PFSK-1 (cell line): Measurements from ENCODE around the gene ATP5F1D.

Experiments
- POLR2AphosphoS5 ChIP-seq: IDR thresholded peaks from 2 replicates; pipeline ENCODE4 v1.6.1; 2012; ENCODE audit warnings: low read depth, mild to moderate bottlenecking, control low read depth, low read length, moderate library complexity
- REST ChIP-seq, 2 experiments: IDR thresholded peaks; 2 replicates each; pipeline versions ENCODE4 v1.6.1 to v1.8.0; 2011 to 2012; ENCODE audit warnings: low read depth in 2 of 2, low read length in 2 of 2, control low read depth in 1 of 2, inconsistent platforms in 1 of 2, mild to moderate bottlenecking in 1 of 2, moderate library complexity in 1 of 2; ENCODE audit not compliant: insufficient read depth in 1 of 2

- TF ChIP-seq POLR2AphosphoS5, result no peak
- no peak for TF ChIP-seq REST (IDR thresholded peaks at IDR 0.05; ENCODE audit: insufficient read depth in 1 of 2, low read depth in 2 of 2, low read length in 2 of 2)
Measured at GRCh38 chr19:1267477-1268225, 26.1 kb downstream of the ATP5F1D start.
